ENCODE data around the gene ABCC1. TPM values are rescaled to one million over a fixed set of nuclear protein-coding genes. Genes with fewer than 3 reads are reported as not detected.
"Not testable (repeated sequence)": the region's sequence is repeated elsewhere in the genome, so short reads cannot be mapped to it uniquely, and the experiment has no call there.

ABCC1 gene
- total RNA-seq, 2 experiments from 2014 or later, result 64.5 to 67.6 TPM

DNA sequence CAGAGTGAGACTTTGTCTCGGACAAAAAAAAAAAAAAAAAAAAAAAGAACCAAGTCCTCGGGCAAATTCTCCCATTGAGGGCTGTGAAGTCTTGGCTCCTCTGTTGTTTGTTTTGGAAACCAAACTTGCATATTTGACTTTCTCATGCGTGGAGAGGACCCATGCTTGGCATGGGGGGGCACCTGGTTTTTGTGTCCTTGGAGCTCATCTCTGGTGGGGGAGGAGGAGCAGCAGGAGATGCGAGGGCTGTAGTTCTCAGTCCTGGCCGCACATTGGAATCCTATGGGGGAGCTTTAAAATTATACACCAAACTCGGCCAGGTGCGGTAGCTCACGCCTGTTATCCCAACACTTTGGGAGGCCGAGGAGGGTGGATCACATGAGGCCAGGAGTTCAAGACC is 199.3 kb downstream of the ABCC1 start:
- Mint-ChIP-seq H3K4me3 (no peak overlapping the region), H3K27me3 (no peaks in the 10 kb centered on the region), H3K4me1 (ENCODE audit: low read depth) (peaks cover 2% of the 10 kb centered on the region), H3K36me3 (ENCODE audit: low read depth) (peaks cover 15% of the 10 kb centered on the region), H3K27ac (no peak overlapping the region), H3K9me3 (no peaks in the 10 kb centered on the region)
- POLR2A ChIA-PET, result interaction anchor here (1.2 kb wide), 1 partner anchor 9 kb away, joined by 3 read pairs; no protein-coding TSS in a partner anchor
- no peak for DNase-seq
- TF ChIP-seq, protein P1, sequence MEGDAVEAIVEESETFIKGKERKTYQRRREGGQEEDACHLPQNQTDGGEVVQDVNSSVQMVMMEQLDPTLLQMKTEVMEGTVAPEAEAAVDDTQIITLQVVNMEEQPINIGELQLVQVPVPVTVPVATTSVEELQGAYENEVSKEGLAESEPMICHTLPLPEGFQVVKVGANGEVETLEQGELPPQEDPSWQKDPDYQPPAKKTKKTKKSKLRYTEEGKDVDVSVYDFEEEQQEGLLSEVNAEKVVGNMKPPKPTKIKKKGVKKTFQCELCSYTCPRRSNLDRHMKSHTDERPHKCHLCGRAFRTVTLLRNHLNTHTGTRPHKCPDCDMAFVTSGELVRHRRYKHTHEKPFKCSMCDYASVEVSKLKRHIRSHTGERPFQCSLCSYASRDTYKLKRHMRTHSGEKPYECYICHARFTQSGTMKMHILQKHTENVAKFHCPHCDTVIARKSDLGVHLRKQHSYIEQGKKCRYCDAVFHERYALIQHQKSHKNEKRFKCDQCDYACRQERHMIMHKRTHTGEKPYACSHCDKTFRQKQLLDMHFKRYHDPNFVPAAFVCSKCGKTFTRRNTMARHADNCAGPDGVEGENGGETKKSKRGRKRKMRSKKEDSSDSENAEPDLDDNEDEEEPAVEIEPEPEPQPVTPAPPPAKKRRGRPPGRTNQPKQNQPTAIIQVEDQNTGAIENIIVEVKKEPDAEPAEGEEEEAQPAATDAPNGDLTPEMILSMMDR (IDR thresholded peaks at IDR 0.05), result no peak
- intact Hi-C loops (cut with micrococcal nuclease), result no loop called here
- no peak for ATAC-seq
- CTCF ChIA-PET, result no interaction called here

DNA sequence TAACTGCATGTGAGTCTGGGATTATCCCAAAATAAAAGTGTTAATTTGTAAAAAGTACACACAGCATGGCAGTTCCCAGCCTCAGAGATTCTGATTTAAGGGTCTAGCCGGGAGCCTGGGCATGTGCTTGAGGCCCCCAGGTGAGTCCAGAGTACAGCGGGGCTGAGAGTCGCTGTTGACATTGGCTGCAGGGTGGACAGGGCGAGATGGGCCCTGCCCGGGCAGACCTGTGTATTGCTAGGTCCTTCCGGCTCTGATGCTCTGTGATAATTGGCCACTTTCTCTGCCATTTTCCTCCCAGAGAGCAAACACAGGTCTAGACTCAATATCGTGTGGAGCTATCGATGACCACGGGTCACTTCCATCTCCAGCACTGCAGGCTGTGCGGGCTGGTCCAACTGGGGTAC is 200.3 kb downstream of the ABCC1 start:
- Mint-ChIP-seq H3K9me3 (no peaks in the 10 kb centered on the region), H3K36me3 (ENCODE audit: low read depth) (peaks cover 7% of the 10 kb centered on the region), H3K4me3 (no peak overlapping the region), H3K27ac (no peak overlapping the region), H3K4me1 (ENCODE audit: low read depth) (peaks cover 2% of the 10 kb centered on the region), H3K27me3 (no peaks in the 10 kb centered on the region)
- ATAC-seq, result no peak
- no peak for DNase-seq
- POLR2A ChIA-PET, result no interaction called here
- CTCF ChIA-PET, result no interaction called here
- TF ChIP-seq, protein P1 (IDR thresholded peaks at IDR 0.05), result no peak
- intact Hi-C loops (cut with micrococcal nuclease), result no loop called here

DNA sequence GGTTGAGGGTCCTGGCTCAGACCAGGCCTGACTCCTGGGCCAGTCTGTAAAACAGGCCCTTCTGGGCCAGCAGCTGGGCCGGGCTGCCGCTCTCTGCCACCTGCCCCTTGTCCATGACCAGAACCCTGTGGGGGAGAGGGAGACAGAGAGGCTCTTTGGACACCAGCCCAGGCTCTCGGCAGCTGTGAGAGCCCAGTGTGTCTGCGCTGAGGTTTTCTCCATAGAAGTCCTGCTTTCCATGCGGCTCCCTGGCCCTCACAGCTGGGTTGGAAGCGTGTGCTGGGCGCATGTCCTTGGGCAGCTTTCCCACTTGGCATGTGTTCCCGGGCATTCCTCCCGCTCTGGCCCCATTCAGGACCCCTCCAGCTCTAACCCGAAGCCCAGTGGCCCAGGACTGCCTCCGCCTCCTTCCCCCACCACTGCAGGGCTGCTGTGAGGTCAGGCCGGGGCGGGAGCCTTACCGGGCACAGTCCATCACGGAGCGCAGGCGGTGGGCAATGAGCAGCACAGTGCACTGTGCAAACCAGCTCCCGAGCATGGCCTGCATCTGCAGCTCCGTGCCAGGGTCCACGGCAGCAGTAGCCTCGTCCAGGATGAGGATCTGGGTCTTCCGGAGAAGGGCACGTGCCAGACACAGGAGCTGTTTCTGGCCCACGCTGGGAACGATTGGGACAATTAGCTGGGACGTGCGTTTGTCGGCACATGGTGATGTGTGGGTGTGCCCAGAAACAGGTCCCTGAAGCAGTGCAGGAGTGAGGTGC is 200.9 kb downstream of the ABCC1 start:
- Mint-ChIP-seq H3K9me3 (no peaks in the 10 kb centered on the region), H3K4me1 (ENCODE audit: low read depth) (peaks cover 2% of the 10 kb centered on the region), H3K36me3 (ENCODE audit: low read depth) (peaks cover 4% of the 10 kb centered on the region), H3K4me3 (no peak overlapping the region), H3K27ac (no peak overlapping the region), H3K27me3 (no peaks in the 10 kb centered on the region)
- intact Hi-C loops (cut with micrococcal nuclease), result no loop called here
- no peak for ATAC-seq
- TF ChIP-seq, protein P1 (IDR thresholded peaks at IDR 0.05), result no peak
- ChIA-PET POLR2A (no interaction called here), CTCF (no interaction called here)
- DNase-seq, result no peak

DNA sequence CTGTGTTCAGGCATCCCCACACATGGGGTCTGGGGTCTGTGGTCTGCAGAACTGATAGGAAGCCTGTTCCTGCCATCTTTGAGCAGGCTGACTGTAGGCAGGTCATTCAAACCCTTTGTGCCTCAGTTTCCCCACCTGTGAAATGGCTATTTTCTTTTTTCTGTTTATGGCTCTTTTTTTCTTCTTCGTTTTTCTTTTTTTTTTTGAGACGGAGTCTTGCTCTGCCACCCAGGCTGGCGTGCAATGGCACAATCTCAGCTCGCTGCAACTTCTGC is 201.4 kb downstream of the ABCC1 start:
- no peak for DNase-seq
- Mint-ChIP-seq H3K4me1 (ENCODE audit: low read depth) (peaks cover 2% of the 10 kb centered on the region), H3K36me3 (ENCODE audit: low read depth) (no peaks in the 10 kb centered on the region), H3K9me3 (no peaks in the 10 kb centered on the region), H3K4me3 (no peak overlapping the region), H3K27ac (no peak overlapping the region), H3K27me3 (no peaks in the 10 kb centered on the region)
- TF ChIP-seq, protein P1 (IDR thresholded peaks at IDR 0.05), result no peak
- intact Hi-C loops (cut with micrococcal nuclease), result no loop called here
- ATAC-seq, result no peak
- CTCF ChIA-PET, result no interaction called here
- POLR2A ChIA-PET, result no interaction called here

DNA sequence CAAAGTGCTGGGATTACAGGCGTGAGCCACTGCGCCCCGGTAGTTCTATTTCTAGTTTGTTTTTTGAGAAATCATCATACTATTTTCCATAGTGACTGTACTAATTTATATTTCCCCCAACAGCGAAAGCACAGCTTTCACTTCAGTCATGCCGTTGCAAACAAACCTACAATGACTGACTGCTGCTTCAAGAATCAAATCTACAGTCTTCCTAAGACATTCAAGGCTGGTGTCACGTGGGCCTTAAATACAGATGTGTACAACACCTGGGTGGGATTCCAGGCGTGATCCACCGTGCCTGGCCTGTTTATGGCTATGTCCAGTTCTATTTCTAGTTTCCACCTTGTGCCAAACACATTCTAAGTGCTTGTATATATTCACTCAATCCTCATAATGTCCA is 201.9 kb downstream of the ABCC1 start:
- peaks cover 2% of the 10 kb centered on the region for H3K4me1 Mint-ChIP-seq (ENCODE audit: low read depth)
- no peaks in the 10 kb centered on the region for H3K36me3 Mint-ChIP-seq (ENCODE audit: low read depth)
- POLR2A ChIA-PET, result no interaction called here
- no peak for ATAC-seq
- no peak overlapping the region for H3K27ac Mint-ChIP-seq
- no peaks in the 10 kb centered on the region for H3K27me3 Mint-ChIP-seq
- CTCF ChIA-PET, result no interaction called here
- TF ChIP-seq, protein P1 (IDR thresholded peaks at IDR 0.05), result no peak
- intact Hi-C loops (cut with micrococcal nuclease), result no loop called here
- no peaks in the 10 kb centered on the region for H3K9me3 Mint-ChIP-seq
- DNase-seq, result no peak
- no peak overlapping the region for H3K4me3 Mint-ChIP-seq

DNA sequence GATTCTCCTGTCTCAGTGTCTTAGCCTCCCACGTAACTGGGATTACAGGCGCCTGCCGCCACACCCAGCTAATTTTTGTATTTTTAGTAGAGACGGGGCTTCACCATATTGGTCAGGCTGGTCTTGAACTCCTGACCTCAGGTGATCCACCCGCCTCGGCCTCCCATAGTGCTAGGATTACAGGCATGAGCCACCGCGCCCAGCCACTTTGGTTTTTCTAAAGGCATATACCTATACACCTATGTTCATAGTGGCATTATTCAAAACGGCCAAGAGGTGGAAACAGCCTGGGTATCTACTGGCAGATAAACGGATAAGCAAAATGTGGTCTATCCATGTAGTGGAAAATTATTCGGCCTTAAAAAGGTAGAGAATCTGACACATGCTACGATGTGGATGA is 203.6 kb downstream of the ABCC1 start:
- H3K27ac Mint-ChIP-seq; H3K4me1 Mint-ChIP-seq (ENCODE audit: low read depth); H3K4me3 Mint-ChIP-seq; ATAC-seq; intact Hi-C loops (cut with micrococcal nuclease); CTCF ChIA-PET; POLR2A ChIA-PET; H3K36me3 Mint-ChIP-seq (ENCODE audit: low read depth); H3K27me3 Mint-ChIP-seq; DNase-seq; H3K9me3 Mint-ChIP-seq: not testable (repeated sequence)

Data from activated CD8-positive, alpha-beta T cell treated with anti-CD3 and anti-CD28 coated beads for 36 hours (primary cell).